HCT116 (cell line): ENCODE measurements around the gene LTBP1. TPM values are rescaled to one million over a fixed set of nuclear protein-coding genes. Genes with fewer than 3 reads are reported as not detected.

Experiments used
- ATAC-seq: fragments of 200-7000 bp; cut with Tn5 transposase; 2 replicates; pipeline ENCODE4 v1.9.1; 2020; ENCODE audit warnings: mild to moderate bottlenecking, moderate library complexity
- BruUV-seq: library from RNA; stranded (reverse); fragments of 400-500 nt; replicated peaks from 2 replicates; lab custom pipeline; 2021; lab: Mats Ljungman, UMichigan
- CTCF ChIA-PET: fragments of 300-600 bp; sonication (Branson Sonifier 250); formaldehyde crosslinking; loops from one replicate; lab custom pipeline; 2021; ENCODE audit warnings: antibody characterized with exemption; lab: Charles Lee
- POLR2A ChIA-PET: fragments of 300-600, 350-600 bp; sonication (Branson Sonifier 250); formaldehyde crosslinking; loops from one replicate; lab custom pipeline; 2021; ENCODE audit warnings: antibody characterized with exemption; lab: Charles Lee
- RAD21 ChIA-PET, 2 experiments: fragments of 300-600 bp; sonication (Branson Sonifier 250); formaldehyde crosslinking; loops; one replicate each; lab custom pipeline; 2023; ENCODE audit warnings: low total read pairs in 2 of 2; ENCODE audit not compliant: uncharacterized antibody in 2 of 2, unreplicated experiment in 2 of 2, low non-redundant PET in 1 of 2; lab: Charles Lee
- DNase-seq: peaks from one replicate; pipeline ENCODE4 v3.0.0-alpha.2; 2010; ENCODE audit warnings: low read depth, low spot score
- H2AFZ ChIP-seq: fragments of 200-600 bp; shearing (Covaris generic), sonication (generic); 2 replicates; pipeline ENCODE4 v1.6.1; 2017; ENCODE audit warnings: low read depth, mixed run types, mixed read lengths, antibody characterized with exemption, low read length; ENCODE audit not compliant: poor library complexity, severe bottlenecking
- H3K27ac ChIP-seq: 2 replicates; pipeline ENCODE4 v1.5.1; 2012; ENCODE audit warnings: low read depth, low read length
- H3K27me3 ChIP-seq: fragments of 200-600 bp; sonication (generic); 2 replicates; pipeline ENCODE4 v1.6.1; 2016; ENCODE audit warnings: mixed run types, low read length, mixed read lengths; ENCODE audit not compliant: insufficient read depth
- H3K36me3 ChIP-seq, 2 experiments: fragments of 200-500 bp in 1 of 2; fragments of 200-600 bp in 1 of 2; sonication (Bioruptor generic) in 1 of 2; sonication (generic) in 1 of 2; 2 replicates each; pipeline versions ENCODE4 v1.5.1 to v1.6.1; 2014 to 2016; ENCODE audit warnings: low read length in 2 of 2, inconsistent platforms in 1 of 2, mixed read lengths in 1 of 2, mixed run types in 1 of 2; ENCODE audit not compliant: insufficient read depth in 2 of 2, control insufficient read depth in 1 of 2
- H3K4me1 ChIP-seq, 2 experiments: fragments of 200-600 bp in 1 of 2; sonication (generic) in 1 of 2; 2 replicates each; pipeline versions ENCODE4 v1.5.1 to v1.6.1; 2012 to 2017; ENCODE audit warnings: low read length in 2 of 2, inconsistent platforms in 1 of 2, mild to moderate bottlenecking in 1 of 2, mixed read lengths in 1 of 2, mixed run types in 1 of 2, moderate library complexity in 1 of 2; ENCODE audit not compliant: insufficient read depth in 2 of 2, control insufficient read depth in 1 of 2
- H3K4me2 ChIP-seq: fragments of 200-600 bp; sonication (generic); 2 replicates; pipeline ENCODE4 v1.6.1; 2017; ENCODE audit warnings: mixed run types, low read length, mixed read lengths
- H3K4me3 ChIP-seq, 2 experiments: fragments of 200-600 bp in 1 of 2; sonication (generic) in 1 of 2; replicated peaks in 1 of 2; 2 replicates each; pipeline ENCODE4 v1.5.1; 2011 to 2016; ENCODE audit warnings: low read length in 2 of 2, control low read depth in 1 of 2, low read depth in 1 of 2, mild to moderate bottlenecking in 1 of 2, mixed read lengths in 1 of 2, mixed run types in 1 of 2
- H3K79me2 ChIP-seq: fragments of 200-600 bp; sonication (generic); 2 replicates; pipeline ENCODE4 v1.6.1; 2017; ENCODE audit warnings: mild to moderate bottlenecking, mixed run types, low read length, moderate library complexity, mixed read lengths; ENCODE audit not compliant: insufficient read depth
- H3K9ac ChIP-seq: fragments of 200-600 bp; sonication (generic); 2 replicates; pipeline ENCODE4 v1.6.1; 2016; ENCODE audit warnings: low read length, mixed read lengths
- H3K9me2 ChIP-seq: fragments of 200-600 bp; sonication (generic), shearing (Covaris generic); 2 replicates; pipeline ENCODE4 v1.6.1; 2017; ENCODE audit warnings: mixed run types, mild to moderate bottlenecking, moderate library complexity; ENCODE audit not compliant: insufficient read depth
- H3K9me3 ChIP-seq, 2 experiments: fragments of 200-500 bp in 1 of 2; fragments of 200-600 bp in 1 of 2; sonication (Bioruptor generic) in 1 of 2; sonication (generic) in 1 of 2; 2 replicates each; pipeline ENCODE4 v1.6.1; 2014 to 2017; ENCODE audit warnings: low read length in 2 of 2, mixed read lengths in 2 of 2, inconsistent platforms in 1 of 2, low read depth in 1 of 2, mild to moderate bottlenecking in 1 of 2, mixed run types in 1 of 2, moderate library complexity in 1 of 2; ENCODE audit not compliant: control insufficient read depth in 1 of 2, insufficient read depth in 1 of 2
- H4K20me1 ChIP-seq: fragments of 200-600 bp; sonication (generic), shearing (Covaris generic); 2 replicates; pipeline ENCODE4 v1.6.1; 2017; ENCODE audit warnings: mixed run types, mild to moderate bottlenecking, moderate library complexity; ENCODE audit not compliant: insufficient read depth
- EGR1 ChIP-seq: IDR thresholded peaks from 2 replicates; pipeline ENCODE4 v1.6.1; 2012; ENCODE audit warnings: low read depth
- EZH2 ChIP-seq: fragments of 200-600 bp; sonication (generic); IDR thresholded peaks from 2 replicates; pipeline ENCODE4 v1.6.1; 2017; ENCODE audit warnings: antibody characterized with exemption, mixed run types
- FOSL1 ChIP-seq: IDR thresholded peaks from 2 replicates; pipeline ENCODE4 v1.6.1; 2012; ENCODE audit warnings: low read depth
- JUND ChIP-seq: IDR thresholded peaks from 2 replicates; pipeline ENCODE4 v1.6.1; 2012
- RAD21 ChIP-seq: IDR thresholded peaks from 2 replicates; pipeline ENCODE4 v1.6.1; 2012; ENCODE audit warnings: low read depth, mild to moderate bottlenecking
- SIN3A ChIP-seq: IDR thresholded peaks from 2 replicates; pipeline ENCODE4 v1.6.1; 2012; ENCODE audit warnings: low read depth
- ZFX ChIP-seq: fragments of 450-650 bp; IDR thresholded peaks from 2 replicates; pipeline ENCODE4 v1.6.1; 2017
- intact Hi-C: fragments of 100-400 bp; cut with micrococcal nuclease; formaldehyde crosslinking; loops from 2 replicates; pipeline ENCODE4 v1.10.0; 2022
- total RNA-seq: library from RNA; stranded (reverse); gene quantifications from one replicate; pipeline ENCODE4 v1.2.1, GENCODE V29; 2021; ENCODE audit not compliant: unreplicated experiment

Gene LTBP1
- total RNA-seq, 1 experiment from 2014 or later = 5.1 TPM

- no peak for TF ChIP-seq ZFX
- TF ChIP-seq JUND = no peak
- TF ChIP-seq FOSL1 = no peak
Observed at GRCh38 chr2:33207151-33207740, 260.5 kb downstream of the LTBP1 start (continued).

GRCh38 chr2:33208400-33208799, 261.6 kb downstream of the LTBP1 start:
- Histone ChIP-seq H2AFZ (no peak overlapping the region), H3K79me2 (no peaks in the 10 kb centered on the region), H3K9me3 (no peaks in the 10 kb centered on the region), H3K27ac (no peak overlapping the region), H4K20me1 (no peaks in the 10 kb centered on the region), H3K4me2 (no peak overlapping the region), H3K9me2 (no peaks in the 10 kb centered on the region), H3K4me1 (no peaks in the 10 kb centered on the region), H3K9ac (no peak overlapping the region), H3K4me3 (no peak overlapping the region), H3K27me3 (no peaks in the 10 kb centered on the region), H3K36me3 (no peaks in the 10 kb centered on the region)
- CTCF ChIA-PET = interaction anchor here (1.2 kb wide), 1 partner anchor 164 kb away, joined by 4 read pairs; no protein-coding TSS in a partner anchor
- intact Hi-C loops = no loop called here
- TF ChIP-seq RAD21 = peak; percentile 25; the same call in 1 of the 2 replicates
- no peak for TF ChIP-seq EGR1
- ATAC-seq (peak; percentile 49; the same call in 1 of the 2 replicates), DNase-seq (no peak)
- RAD21 ChIA-PET = no interaction called here
- POLR2A ChIA-PET = no interaction called here
- no TSS peak for BruUV-seq

GRCh38 chr2:33209976-33210375, 263.2 kb downstream of the LTBP1 start:
- H4K20me1 ChIP-seq = no peaks in the 10 kb centered on the region
- POLR2A ChIA-PET = no interaction called here
- no peaks in the 10 kb centered on the region for H3K9me3 ChIP-seq
- no TSS peak for BruUV-seq
- no peaks in the 10 kb centered on the region for H3K79me2 ChIP-seq
- no peaks in the 10 kb centered on the region for H3K4me1 ChIP-seq
- intact Hi-C loops = no loop called here
- RAD21 ChIA-PET = no interaction called here
- CTCF ChIA-PET = no interaction called here
- no peak for TF ChIP-seq SIN3A
- TF ChIP-seq ZFX = no peak
- no peak for TF ChIP-seq EZH2
- H2AFZ ChIP-seq = no peak overlapping the region
- H3K27me3 ChIP-seq = no peaks in the 10 kb centered on the region
- no peak overlapping the region for H3K4me3 ChIP-seq
- H3K27ac ChIP-seq = no peak overlapping the region
- ATAC-seq (no peak), DNase-seq (no peak)
- no peak overlapping the region for H3K4me2 ChIP-seq
- no peaks in the 10 kb centered on the region for H3K9me2 ChIP-seq
- H3K9ac ChIP-seq = no peak overlapping the region
- no peaks in the 10 kb centered on the region for H3K36me3 ChIP-seq
